ENCODE data around the gene MAPRE3. TPM values are rescaled to one million over a fixed set of nuclear protein-coding genes. Genes with fewer than 3 reads are reported as not detected.

The MAPRE3 gene
- total RNA-seq, 2 experiments from 2014 or later = 4.4 TPM

GRCh38 chr2:26936855-26937254 is 33.6 kb upstream of the MAPRE3 start:
- no peaks in the 10 kb centered on the region for H3K36me3 Mint-ChIP-seq
- H3K9me3 Mint-ChIP-seq = no peaks in the 10 kb centered on the region
- no peak for DNase-seq
- no peaks in the 10 kb centered on the region for H3K4me1 Mint-ChIP-seq (ENCODE audit: low read depth)
- ChIA-PET CTCF (interaction anchor here (1.3 to 10.7 kb wide), 2 partner anchors 15 to 91 kb away, joined by 4 to 229 read pairs; partner anchors contain the start of gene DPYSL5), POLR2A (no interaction called here)
- no peak overlapping the region for H3K27ac Mint-ChIP-seq
- peaks cover 2% of the 10 kb centered on the region for H3K27me3 Mint-ChIP-seq
- no peak overlapping the region for H3K4me3 Mint-ChIP-seq
- intact Hi-C loops (cut with micrococcal nuclease) = no loop called here

- H3K4me3 Mint-ChIP-seq = no peak overlapping the region
- H3K27me3 Mint-ChIP-seq = peaks cover 7% of the 10 kb centered on the region
- H3K27ac Mint-ChIP-seq = no peak overlapping the region
- H3K36me3 Mint-ChIP-seq = no peaks in the 10 kb centered on the region
- POLR2A ChIA-PET = no interaction called here
- intact Hi-C loops (cut with micrococcal nuclease) = no loop called here
- peaks cover 2% of the 10 kb centered on the region for H3K4me1 Mint-ChIP-seq (ENCODE audit: low read depth)
- DNase-seq = no peak
- CTCF ChIA-PET = interaction anchor here (10.7 kb wide), 1 partner anchor 93 kb away, joined by 229 read pairs; the partner anchor contains the start of gene DPYSL5
- no peaks in the 10 kb centered on the region for H3K9me3 Mint-ChIP-seq
Observed at GRCh38 chr2:26938399-26939118, 31.9 kb upstream of the MAPRE3 start.

GRCh38 chr2:26940001-26940400 is 30.4 kb upstream of the MAPRE3 start:
- H3K36me3 Mint-ChIP-seq = no peaks in the 10 kb centered on the region
- no peak overlapping the region for H3K27ac Mint-ChIP-seq
- ChIA-PET CTCF (interaction anchor here (10.7 kb wide), 1 partner anchor 94 kb away, joined by 229 read pairs; the partner anchor contains the start of gene DPYSL5), POLR2A (no interaction called here)
- no peak overlapping the region for H3K4me3 Mint-ChIP-seq
- intact Hi-C loops (cut with micrococcal nuclease) = no loop called here
- peaks cover 2% of the 10 kb centered on the region for H3K4me1 Mint-ChIP-seq (ENCODE audit: low read depth)
- no peaks in the 10 kb centered on the region for H3K9me3 Mint-ChIP-seq
- DNase-seq = no peak
- H3K27me3 Mint-ChIP-seq = peaks cover 11% of the 10 kb centered on the region

- ChIA-PET POLR2A (no interaction called here), CTCF (interaction anchor here (1.1 to 10.7 kb wide), 6 partner anchors 19 to 101 kb away, joined by 3 to 229 read pairs (median 4); partner anchors contain the start of gene DPYSL5)
- no peak for DNase-seq
- no peak overlapping the region for H3K4me3 Mint-ChIP-seq
- H3K4me1 Mint-ChIP-seq (ENCODE audit: low read depth) = peaks cover 2% of the 10 kb centered on the region
- no peaks in the 10 kb centered on the region for H3K9me3 Mint-ChIP-seq
- H3K36me3 Mint-ChIP-seq = no peaks in the 10 kb centered on the region
- intact Hi-C loops (cut with micrococcal nuclease) = no loop called here
- H3K27me3 Mint-ChIP-seq = peaks cover 16% of the 10 kb centered on the region
- H3K27ac Mint-ChIP-seq = no peak overlapping the region
Observed at GRCh38 chr2:26941486-26941885, 29.0 kb upstream of the MAPRE3 start.

GRCh38 chr2:26942543-26943295 is 27.7 kb upstream of the MAPRE3 start:
- intact Hi-C loops (cut with micrococcal nuclease) = loop anchor here (1.0 kb wide), 1 partner anchor 96 kb away; no protein-coding TSS in a partner anchor
- no peaks in the 10 kb centered on the region for H3K36me3 Mint-ChIP-seq
- peaks cover 2% of the 10 kb centered on the region for H3K4me1 Mint-ChIP-seq (ENCODE audit: low read depth)
- no peaks in the 10 kb centered on the region for H3K9me3 Mint-ChIP-seq
- no peak overlapping the region for H3K27ac Mint-ChIP-seq
- H3K27me3 Mint-ChIP-seq = peaks cover 17% of the 10 kb centered on the region
- peak; percentile 78 for DNase-seq
- ChIA-PET POLR2A (interaction anchor here (1.1 kb wide), 1 partner anchor 94 kb away, joined by 3 read pairs; no protein-coding TSS in a partner anchor), CTCF (interaction anchor here (0.8 to 10.7 kb wide), 19 partner anchors 12 to 351 kb away, joined by 3 to 229 read pairs (median 4); partner anchors contain the start of gene DPYSL5)
- no peak overlapping the region for H3K4me3 Mint-ChIP-seq

GRCh38 chr2:26945991-26946750 is 24.3 kb upstream of the MAPRE3 start:
- H3K27ac Mint-ChIP-seq = no peak overlapping the region
- intact Hi-C loops (cut with micrococcal nuclease) = no loop called here
- peaks cover 20% of the 10 kb centered on the region for H3K27me3 Mint-ChIP-seq
- H3K9me3 Mint-ChIP-seq = no peaks in the 10 kb centered on the region
- POLR2A ChIA-PET = no interaction called here
- CTCF ChIA-PET = no interaction called here
- H3K4me3 Mint-ChIP-seq = no peak overlapping the region
- peaks cover 2% of the 10 kb centered on the region for H3K4me1 Mint-ChIP-seq (ENCODE audit: low read depth)
- DNase-seq = no peak
- no peaks in the 10 kb centered on the region for H3K36me3 Mint-ChIP-seq

- intact Hi-C loops (cut with micrococcal nuclease) = no loop called here
- POLR2A ChIA-PET = no interaction called here
- Mint-ChIP-seq H3K4me1 (ENCODE audit: low read depth) (peaks cover 2% of the 10 kb centered on the region), H3K27me3 (peaks cover 20% of the 10 kb centered on the region), H3K27ac (no peak overlapping the region), H3K4me3 (no peak overlapping the region), H3K36me3 (no peaks in the 10 kb centered on the region), H3K9me3 (no peaks in the 10 kb centered on the region)
- DNase-seq = no peak
- CTCF ChIA-PET = no interaction called here
Observed at GRCh38 chr2:26946841-26947784, 23.3 kb upstream of the MAPRE3 start.

GRCh38 chr2:26948800-26949199 is 21.6 kb upstream of the MAPRE3 start:
- Mint-ChIP-seq H3K27me3 (peaks cover 15% of the 10 kb centered on the region), H3K4me1 (ENCODE audit: low read depth) (no peaks in the 10 kb centered on the region), H3K9me3 (no peaks in the 10 kb centered on the region), H3K36me3 (no peaks in the 10 kb centered on the region), H3K4me3 (no peak overlapping the region), H3K27ac (no peak overlapping the region)
- no peak for DNase-seq
- intact Hi-C loops (cut with micrococcal nuclease) = no loop called here
- ChIA-PET CTCF (interaction anchor here (0.6 to 2.7 kb wide), 2 partner anchors 103 to 563 kb away, joined by 3 to 11 read pairs; no protein-coding TSS in a partner anchor), POLR2A (no interaction called here)

- H3K36me3 Mint-ChIP-seq = no peaks in the 10 kb centered on the region
- H3K4me3 Mint-ChIP-seq = no peak overlapping the region
- no peak for DNase-seq
- peaks cover 20% of the 10 kb centered on the region for H3K27me3 Mint-ChIP-seq
- H3K27ac Mint-ChIP-seq = no peak overlapping the region
- intact Hi-C loops (cut with micrococcal nuclease) = no loop called here
- no peaks in the 10 kb centered on the region for H3K4me1 Mint-ChIP-seq (ENCODE audit: low read depth)
- ChIA-PET POLR2A (interaction anchor here (0.6 kb wide), 1 partner anchor 193 kb away, joined by 4 read pairs; no protein-coding TSS in a partner anchor), CTCF (interaction anchor here (1.1 to 2.7 kb wide), 4 partner anchors 11 to 104 kb away, joined by 4 to 11 read pairs (median 6); no protein-coding TSS in a partner anchor)
- no peaks in the 10 kb centered on the region for H3K9me3 Mint-ChIP-seq
Observed at GRCh38 chr2:26950246-26950645, 20.2 kb upstream of the MAPRE3 start.

GRCh38 chr2:26951236-26951635 is 19.2 kb upstream of the MAPRE3 start:
- CTCF ChIA-PET = interaction anchor here (1.1 to 2.7 kb wide), 2 partner anchors 10 to 105 kb away, joined by 6 to 11 read pairs; no protein-coding TSS in a partner anchor
- no peaks in the 10 kb centered on the region for H3K36me3 Mint-ChIP-seq
- no peak for DNase-seq
- peaks cover 18% of the 10 kb centered on the region for H3K27me3 Mint-ChIP-seq
- no peak overlapping the region for H3K27ac Mint-ChIP-seq
- H3K4me3 Mint-ChIP-seq = no peak overlapping the region
- no peaks in the 10 kb centered on the region for H3K9me3 Mint-ChIP-seq
- POLR2A ChIA-PET = no interaction called here
- H3K4me1 Mint-ChIP-seq (ENCODE audit: low read depth) = no peaks in the 10 kb centered on the region
- intact Hi-C loops (cut with micrococcal nuclease) = no loop called here

GRCh38 chr2:26952374-26952773 is 18.1 kb upstream of the MAPRE3 start:
- no peak overlapping the region for H3K4me3 Mint-ChIP-seq
- POLR2A ChIA-PET = no interaction called here
- peaks cover 17% of the 10 kb centered on the region for H3K27me3 Mint-ChIP-seq
- no peaks in the 10 kb centered on the region for H3K4me1 Mint-ChIP-seq (ENCODE audit: low read depth)
- DNase-seq = no peak
- intact Hi-C loops (cut with micrococcal nuclease) = no loop called here
- H3K36me3 Mint-ChIP-seq = no peaks in the 10 kb centered on the region
- no peak overlapping the region for H3K27ac Mint-ChIP-seq
- no peaks in the 10 kb centered on the region for H3K9me3 Mint-ChIP-seq
- CTCF ChIA-PET = interaction anchor here (1.5 to 1.6 kb wide), 2 partner anchors 9 to 65 kb away, joined by 4 to 8 read pairs; no protein-coding TSS in a partner anchor
